Endothelial cell of umbilical vein (primary cell): ENCODE results near the gene POU5F2. TPM values are rescaled to one million over a fixed set of nuclear protein-coding genes. Genes with fewer than 3 reads are reported as not detected.

Experiments
- BruUV-seq: library from RNA; stranded (reverse); fragments of 400-500 nt; replicated peaks from 2 replicates; lab custom pipeline; 2021; lab: Mats Ljungman, UMichigan
- CTCF ChIA-PET: fragments of 300-600, 350-600 bp; sonication (Branson Sonifier 250); formaldehyde crosslinking; loops from one replicate; lab custom pipeline; 2021; ENCODE audit warnings: antibody characterized with exemption, inconsistent platforms; lab: Charles Lee
- POLR2A ChIA-PET: fragments of 300-600, 350-600 bp; sonication (Branson Sonifier 250); formaldehyde crosslinking; loops from one replicate; lab custom pipeline; 2021; ENCODE audit warnings: antibody characterized with exemption, inconsistent platforms; lab: Charles Lee
- DNase-seq: peaks from one replicate; pipeline ENCODE4 v3.0.0-alpha.2; 2011; ENCODE audit warnings: low read depth, low spot score
- FAIRE-seq: peaks from 2 replicates; lab custom pipeline; 2011; peaks lifted over from hg19 to GRCh38; lab: Jason Lieb, UNC
- H2AFZ ChIP-seq: 2 replicates; pipeline ENCODE4 v1.6.0; 2012; ENCODE audit warnings: low read depth, low read length, control low read depth, inconsistent platforms
- H3K27ac ChIP-seq: 2 replicates; pipeline ENCODE4 v1.5.1; 2011; ENCODE audit warnings: low read depth, mild to moderate bottlenecking, control low read depth, low read length, moderate library complexity; ENCODE audit not compliant: insufficient read depth
- H3K27me3 ChIP-seq, 2 experiments: 2 replicates each; pipeline versions ENCODE4 v1.6.0 to v1.6.1; 2011; ENCODE audit warnings: low read length in 2 of 2, mixed read lengths in 1 of 2; ENCODE audit not compliant: control insufficient read depth in 2 of 2, insufficient read depth in 2 of 2
- H3K36me3 ChIP-seq, 2 experiments: 2 replicates in 1 of 2; 3 replicates in 1 of 2; pipeline ENCODE4 v1.5.1; 2011; ENCODE audit warnings: low read length in 2 of 2, mild to moderate bottlenecking in 1 of 2, moderate library complexity in 1 of 2; ENCODE audit not compliant: control insufficient read depth in 2 of 2, insufficient read depth in 2 of 2; ENCODE audit errors: extremely low read depth in 1 of 2
- H3K4me1 ChIP-seq: 3 replicates; pipeline ENCODE4 v1.5.1; 2011; ENCODE audit warnings: mild to moderate bottlenecking, low read length; ENCODE audit not compliant: control insufficient read depth, insufficient read depth; ENCODE audit errors: extremely low read depth
- H3K4me2 ChIP-seq: 2 replicates; pipeline ENCODE4 v1.6.1; 2011; ENCODE audit warnings: low read length, control low read depth, mixed read lengths; ENCODE audit not compliant: insufficient read depth
- H3K4me3 ChIP-seq, 3 experiments: fragments of 200-600 bp in 1 of 3; sonication (generic), shearing (Covaris generic) in 1 of 3; replicated peaks in 1 of 3; 2 replicates each; pipeline ENCODE4 v1.5.1; 2011 to 2016; ENCODE audit warnings: control low read depth in 3 of 3, low read length in 3 of 3, mild to moderate bottlenecking in 2 of 3, inconsistent platforms in 1 of 3, low read depth in 1 of 3, moderate library complexity in 1 of 3; ENCODE audit not compliant: insufficient read depth in 1 of 3
- H3K79me2 ChIP-seq: 2 replicates; pipeline ENCODE4 v1.6.0; 2012; ENCODE audit warnings: low read length, inconsistent platforms; ENCODE audit not compliant: control insufficient read depth, insufficient read depth
- H3K9ac ChIP-seq: replicated peaks from 2 replicates; pipeline ENCODE3; 2011; ENCODE audit warnings: low read length, control low read depth; ENCODE audit not compliant: insufficient read depth; ENCODE audit errors: extremely low read depth
- H3K9me1 ChIP-seq: replicated peaks from 3 replicates; pipeline ENCODE4 v1.6.0; 2011; ENCODE audit warnings: mild to moderate bottlenecking, low read length; ENCODE audit not compliant: control insufficient read depth, insufficient read depth; ENCODE audit errors: extremely low read depth
- H3K9me3 ChIP-seq: replicated peaks from 2 replicates; pipeline ENCODE4 v1.5.1; 2012; ENCODE audit warnings: low read length, inconsistent platforms; ENCODE audit not compliant: control insufficient read depth, insufficient read depth
- H4K20me1 ChIP-seq: replicated peaks from 2 replicates; pipeline ENCODE3; 2011; ENCODE audit warnings: mild to moderate bottlenecking, low read length; ENCODE audit not compliant: control insufficient read depth, insufficient read depth; ENCODE audit errors: extremely low read depth
- EZH2 ChIP-seq: IDR thresholded peaks from 2 replicates; pipeline ENCODE4 v1.6.1; 2012; ENCODE audit warnings: borderline replicate concordance, low read depth, mild to moderate bottlenecking, moderate library complexity, low read length, inconsistent platforms; ENCODE audit not compliant: severe bottlenecking
- FOS ChIP-seq: IDR thresholded peaks from 2 replicates; pipeline ENCODE4 v1.6.1; 2011; ENCODE audit warnings: mild to moderate bottlenecking, low read length, moderate library complexity, borderline replicate concordance; ENCODE audit not compliant: insufficient read depth
- GATA2 ChIP-seq: IDR thresholded peaks from 2 replicates; pipeline ENCODE4 v1.7.0; 2011; ENCODE audit warnings: low read depth, mild to moderate bottlenecking, moderate library complexity, mixed read lengths, low read length; ENCODE audit not compliant: insufficient read length, insufficient read depth
- JUN ChIP-seq: IDR thresholded peaks from 2 replicates; pipeline ENCODE4 v1.6.1; 2011; ENCODE audit warnings: borderline replicate concordance, low read depth; ENCODE audit not compliant: insufficient read length, insufficient read depth
- MYC ChIP-seq: IDR thresholded peaks from one replicate; pipeline ENCODE4 v1.6.1; 2011; ENCODE audit warnings: mild to moderate bottlenecking, low read depth, low read length
- POLR2A ChIP-seq: IDR thresholded peaks from 2 replicates; pipeline ENCODE4 v1.6.1; 2012; ENCODE audit warnings: low read depth, mild to moderate bottlenecking, control low read depth, low read length
- POLR2AphosphoS5 ChIP-seq: IDR thresholded peaks from 2 replicates; pipeline ENCODE4 v1.6.1; 2012; ENCODE audit warnings: low read depth, mild to moderate bottlenecking, control low read depth, low read length, moderate library complexity; ENCODE audit not compliant: insufficient read depth
- dilution Hi-C: fragments of 300-500 bp; cut with MboI; formaldehyde crosslinking; loops from one replicate; pipeline ENCODE4 v1.15.0; 2019; ENCODE audit warnings: low sequenced_read_pairs; ENCODE audit not compliant: extremely low pct_ligation_motif_present
- intact Hi-C: fragments of 100-400 bp; cut with micrococcal nuclease; formaldehyde crosslinking; loops from one replicate; pipeline ENCODE4 v1.10.0; 2022
- polyA plus RNA-seq, 4 experiments: library from polyadenylated mRNA; depleted of rRNA in 3 of 4; stranded (reverse) in 3 of 4; unstranded in 1 of 4; fragments of >200 nt; gene quantifications; 2 replicates each; pipeline versions ENCODE4 v1.2.1 to v1.2.3, GENCODE V29; 2011 to 2012; ENCODE audit warnings: missing spikeins in 1 of 4
- total RNA-seq: library from RNA; stranded (reverse); gene quantifications from 2 replicates; pipeline ENCODE4 v1.2.3, GENCODE V29; 2021
- TF ChIP-seq, protein P1 (sequence below), 2 donors: IDR thresholded peaks; 1 replicate in 1 of 2; 2 replicates in 1 of 2; pipeline ENCODE4 v1.5.1; 2011; ENCODE audit warnings: low read length in 2 of 2, mild to moderate bottlenecking in 2 of 2, moderate library complexity in 2 of 2, control low read depth in 1 of 2, inconsistent platforms in 1 of 2, low read depth in 1 of 2; ENCODE audit not compliant: insufficient read depth in 1 of 2; ENCODE audit errors: extremely low read depth in 1 of 2
- TF ChIP-seq, protein P2 (sequence below): IDR thresholded peaks from 2 replicates; pipeline ENCODE4 v1.6.1; 2011; ENCODE audit not compliant: insufficient read depth, insufficient read length

Gene POU5F2
- total and polyA plus RNA-seq, 2 donors (not counting 3 experiments of a cell fraction or from before 2014, with no cell fraction given): 0.11 to 1.2 TPM

DNA sequence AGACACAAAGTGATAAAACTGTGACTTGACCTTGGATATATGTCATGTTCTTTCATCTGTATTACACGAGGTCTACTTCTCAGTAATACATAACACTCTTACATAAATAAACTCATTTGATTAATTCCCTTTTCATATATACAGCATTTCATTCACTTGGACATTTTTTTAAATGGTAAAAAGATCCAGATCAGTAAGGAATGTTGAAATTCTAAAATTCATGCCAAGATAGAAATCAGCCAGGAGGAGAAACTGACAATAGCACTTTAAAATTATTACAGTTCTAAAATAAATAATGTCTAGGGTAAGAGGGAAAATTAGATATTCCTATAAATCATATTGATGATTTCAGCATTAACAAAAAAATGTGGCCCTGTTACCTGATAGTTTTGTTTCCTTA, 46.2 kb upstream of the POU5F2 start:
- H3K9me1 ChIP-seq: no peaks in the 10 kb centered on the region
- no peak for DNase-seq
- H3K36me3 ChIP-seq: no peaks in the 10 kb centered on the region
- CTCF ChIA-PET: interaction anchor here (5.5 kb wide), 1 partner anchor 13 kb away, joined by 57 read pairs; no protein-coding TSS in a partner anchor
- dilution Hi-C loops (no loop called here), intact Hi-C loops (no loop called here)
- H3K9me3 ChIP-seq: no peaks in the 10 kb centered on the region
- no peaks in the 10 kb centered on the region for H4K20me1 ChIP-seq
- TF ChIP-seq EZH2: no peak
- TF ChIP-seq POLR2AphosphoS5: no peak
- TF ChIP-seq GATA2: no peak
- TF ChIP-seq, protein P1, sequence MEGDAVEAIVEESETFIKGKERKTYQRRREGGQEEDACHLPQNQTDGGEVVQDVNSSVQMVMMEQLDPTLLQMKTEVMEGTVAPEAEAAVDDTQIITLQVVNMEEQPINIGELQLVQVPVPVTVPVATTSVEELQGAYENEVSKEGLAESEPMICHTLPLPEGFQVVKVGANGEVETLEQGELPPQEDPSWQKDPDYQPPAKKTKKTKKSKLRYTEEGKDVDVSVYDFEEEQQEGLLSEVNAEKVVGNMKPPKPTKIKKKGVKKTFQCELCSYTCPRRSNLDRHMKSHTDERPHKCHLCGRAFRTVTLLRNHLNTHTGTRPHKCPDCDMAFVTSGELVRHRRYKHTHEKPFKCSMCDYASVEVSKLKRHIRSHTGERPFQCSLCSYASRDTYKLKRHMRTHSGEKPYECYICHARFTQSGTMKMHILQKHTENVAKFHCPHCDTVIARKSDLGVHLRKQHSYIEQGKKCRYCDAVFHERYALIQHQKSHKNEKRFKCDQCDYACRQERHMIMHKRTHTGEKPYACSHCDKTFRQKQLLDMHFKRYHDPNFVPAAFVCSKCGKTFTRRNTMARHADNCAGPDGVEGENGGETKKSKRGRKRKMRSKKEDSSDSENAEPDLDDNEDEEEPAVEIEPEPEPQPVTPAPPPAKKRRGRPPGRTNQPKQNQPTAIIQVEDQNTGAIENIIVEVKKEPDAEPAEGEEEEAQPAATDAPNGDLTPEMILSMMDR (IDR thresholded peaks at IDR 0.05; ENCODE audit: extremely low read depth in 1 of 2, insufficient read depth in 1 of 2, low read depth in 1 of 2, low read length in 2 of 2): no peak
- TF ChIP-seq FOS: no peak
- no peak for TF ChIP-seq JUN
- TF ChIP-seq, protein P2, sequence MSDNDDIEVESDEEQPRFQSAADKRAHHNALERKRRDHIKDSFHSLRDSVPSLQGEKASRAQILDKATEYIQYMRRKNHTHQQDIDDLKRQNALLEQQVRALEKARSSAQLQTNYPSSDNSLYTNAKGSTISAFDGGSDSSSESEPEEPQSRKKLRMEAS: no peak
- TF ChIP-seq MYC: no peak
- no peak for TF ChIP-seq POLR2A
- no TSS peak for BruUV-seq
- H3K4me2 ChIP-seq: no peak overlapping the region
- H3K9ac ChIP-seq: no peak overlapping the region
- FAIRE-seq: no peak
- no peak overlapping the region for H2AFZ ChIP-seq
- no peaks in the 10 kb centered on the region for H3K27me3 ChIP-seq
- peaks cover 10% of the 10 kb centered on the region for H3K4me1 ChIP-seq
- no peak overlapping the region for H3K4me3 ChIP-seq
- no peaks in the 10 kb centered on the region for H3K79me2 ChIP-seq
- POLR2A ChIA-PET: no interaction called here
- no peak overlapping the region for H3K27ac ChIP-seq
